LHCN-M2 (cell line): Measurements from ENCODE around the gene SPEM3. TPM values are rescaled to one million over a fixed set of nuclear protein-coding genes. Genes with fewer than 3 reads are reported as not detected.

Experiments used
- DNase-seq: peaks from one replicate; pipeline ENCODE4 v3.0.0-alpha.2; 2012; ENCODE audit warnings: low read depth
- polyA plus RNA-seq: library from polyadenylated mRNA; unstranded; fragments of >200 nt; gene quantifications from one replicate; pipeline ENCODE4 v1.2.1, GENCODE V29; 2012; ENCODE audit warnings: missing spikeins
- total RNA-seq: library from RNA; depleted of rRNA; stranded (reverse); fragments of >200 nt; gene quantifications from 2 replicates; pipeline ENCODE4 v1.2.3, GENCODE V29; 2014; rRNA removed

Gene SPEM3
- total RNA-seq: not detected in 2 replicates
- polyA plus RNA-seq: not detected

DNA sequence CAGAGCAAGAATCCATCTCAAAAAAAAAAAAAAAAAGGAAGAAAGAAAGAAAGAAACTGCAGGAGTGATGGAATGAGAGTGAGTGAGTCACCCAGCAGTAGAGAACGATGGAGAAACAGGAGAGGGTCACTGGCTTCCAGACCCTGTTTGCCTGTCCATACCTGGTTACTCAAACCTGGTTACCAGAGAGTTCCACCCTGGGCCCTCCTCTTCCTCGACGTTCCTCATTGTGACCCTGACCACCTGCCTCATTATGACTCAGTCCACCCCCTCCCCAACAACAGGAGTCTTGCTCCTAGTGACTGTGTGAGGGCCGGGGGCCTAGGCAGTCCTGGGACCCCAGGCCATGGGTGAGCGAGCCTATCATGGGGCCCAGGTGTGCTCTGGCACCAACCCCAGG is at the start of gene SPEM3:
Gene SPEM3 (plus strand): TSS at position 301 of the 400 bp plus-strand sequence. CDS start 46 bp downstream, at position 347.
- DNase-seq: no peak

DNA sequence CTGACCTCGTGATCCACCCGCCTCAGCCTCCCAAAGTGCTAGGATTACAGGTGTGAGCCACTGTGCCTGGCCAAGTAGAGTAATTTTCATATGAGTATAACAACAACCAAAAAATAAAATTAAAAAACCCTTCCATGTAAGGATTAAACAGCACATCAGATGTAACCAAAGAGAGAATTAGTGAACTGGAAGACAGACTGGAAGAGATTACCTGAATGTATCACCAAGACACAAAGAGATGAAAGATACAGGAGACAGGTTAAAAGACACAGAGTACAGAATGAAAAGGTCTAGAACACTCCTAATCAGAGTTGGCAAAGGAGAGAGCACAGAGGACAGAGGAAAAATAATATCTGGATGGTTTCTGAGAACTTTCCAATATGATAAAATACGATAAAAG is 49.5 kb upstream of the SPEM3 start:
- no peak for DNase-seq

DNA sequence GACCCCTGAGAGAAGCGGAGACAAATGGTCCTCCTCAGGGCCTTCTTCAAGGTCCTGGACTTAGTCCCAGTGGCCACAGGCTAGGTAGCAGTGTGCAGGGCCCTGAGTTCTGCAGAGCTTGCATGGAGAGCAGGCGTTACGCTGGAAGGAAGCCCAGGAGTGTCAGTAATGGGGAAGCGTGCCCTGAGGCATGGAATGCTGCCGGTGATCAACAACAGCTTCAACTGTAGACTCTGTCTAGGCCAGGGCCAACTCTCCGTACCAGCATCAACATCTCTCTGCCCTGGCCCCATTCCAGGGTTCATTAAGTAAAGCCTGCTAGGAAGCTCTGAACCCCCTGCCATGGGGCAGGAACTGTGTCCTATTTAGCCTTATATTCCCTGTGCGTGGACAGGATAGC is 48.3 kb upstream of the SPEM3 start:
- no peak for DNase-seq

DNA sequence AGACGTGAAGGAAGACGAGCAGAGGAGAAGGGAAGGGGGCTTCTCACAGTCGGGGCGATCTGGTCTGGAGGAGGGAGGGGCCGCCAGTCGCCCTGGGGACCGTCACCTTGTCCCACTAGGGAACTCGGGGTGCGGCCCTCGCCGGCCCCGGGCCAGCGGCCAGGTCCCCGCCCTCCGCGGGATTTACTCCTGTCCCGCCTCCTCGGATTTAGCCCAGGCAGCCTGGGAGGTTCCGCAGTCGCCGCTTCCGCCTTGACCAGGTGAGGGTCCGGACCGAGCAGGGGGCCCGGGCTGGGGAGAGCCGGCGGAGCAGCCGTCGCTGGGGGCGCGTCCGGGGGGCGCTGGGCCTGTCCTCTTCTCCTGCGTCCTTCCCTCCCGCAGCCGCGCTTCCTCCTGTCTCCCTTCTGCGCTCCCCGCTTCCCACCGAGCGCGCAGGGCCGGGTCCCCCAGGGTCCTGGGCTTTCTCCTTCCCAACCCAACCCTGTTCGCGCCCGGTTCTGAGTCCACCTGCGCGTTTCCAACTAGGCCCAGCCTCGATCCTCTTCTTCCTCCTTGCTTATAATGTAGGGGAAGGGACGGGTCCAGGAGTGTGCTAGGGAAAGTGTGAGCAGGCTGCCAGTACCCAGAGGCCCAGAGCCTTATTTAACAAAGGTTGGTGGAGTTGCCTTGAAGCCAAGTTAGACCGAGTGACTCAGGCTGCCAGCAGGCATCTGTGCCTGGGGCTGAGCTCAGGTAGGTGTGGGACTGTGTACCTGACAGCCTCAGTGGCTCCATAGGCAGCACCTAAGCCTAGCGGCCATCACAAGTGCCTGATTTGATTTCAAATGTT is 47.6 kb upstream of the SPEM3 start, which contains the start of gene TNK1:
Gene TNK1 (plus strand): TSS at position 235 of the 829 bp plus-strand sequence. CDS start 1,838 bp downstream, outside the sequence.
- no peak for DNase-seq

DNA sequence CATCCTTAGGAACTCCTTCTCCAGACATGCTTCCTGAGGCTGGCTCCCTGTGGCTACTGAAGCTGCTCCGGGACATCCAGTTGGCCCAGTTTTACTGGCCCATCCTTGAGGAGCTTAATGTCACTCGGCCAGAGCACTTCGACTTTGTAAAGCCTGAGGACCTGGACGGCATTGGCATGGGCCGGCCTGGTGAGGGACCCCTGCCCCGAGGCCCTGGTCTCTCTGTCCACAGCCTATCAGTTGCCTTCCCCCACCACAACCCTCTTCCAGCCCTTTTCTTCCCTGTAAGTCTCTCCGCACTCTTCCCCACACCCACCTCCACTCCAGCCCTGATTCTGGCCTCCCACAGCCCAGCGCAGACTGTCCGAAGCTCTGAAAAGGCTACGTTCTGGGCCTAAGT is 45.8 kb upstream of the SPEM3 start:
- DNase-seq: no peak

DNA sequence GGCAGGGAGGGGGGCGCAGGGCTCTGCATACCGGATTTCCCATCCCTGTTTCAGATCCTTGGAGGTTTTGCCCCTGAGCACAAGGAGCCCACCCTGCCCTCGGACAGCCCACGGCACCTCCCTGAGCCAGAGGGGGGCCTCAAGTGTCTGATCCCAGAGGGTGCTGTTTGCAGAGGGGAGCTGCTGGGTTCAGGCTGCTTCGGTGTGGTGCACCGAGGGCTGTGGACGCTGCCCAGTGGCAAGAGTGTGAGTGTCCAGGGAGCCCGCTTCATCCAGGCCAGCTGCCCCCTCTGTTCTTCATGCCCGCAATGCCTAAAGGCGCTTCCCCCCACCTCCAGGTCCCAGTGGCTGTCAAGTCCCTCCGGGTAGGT is 45.3 kb upstream of the SPEM3 start:
- no peak for DNase-seq

DNA sequence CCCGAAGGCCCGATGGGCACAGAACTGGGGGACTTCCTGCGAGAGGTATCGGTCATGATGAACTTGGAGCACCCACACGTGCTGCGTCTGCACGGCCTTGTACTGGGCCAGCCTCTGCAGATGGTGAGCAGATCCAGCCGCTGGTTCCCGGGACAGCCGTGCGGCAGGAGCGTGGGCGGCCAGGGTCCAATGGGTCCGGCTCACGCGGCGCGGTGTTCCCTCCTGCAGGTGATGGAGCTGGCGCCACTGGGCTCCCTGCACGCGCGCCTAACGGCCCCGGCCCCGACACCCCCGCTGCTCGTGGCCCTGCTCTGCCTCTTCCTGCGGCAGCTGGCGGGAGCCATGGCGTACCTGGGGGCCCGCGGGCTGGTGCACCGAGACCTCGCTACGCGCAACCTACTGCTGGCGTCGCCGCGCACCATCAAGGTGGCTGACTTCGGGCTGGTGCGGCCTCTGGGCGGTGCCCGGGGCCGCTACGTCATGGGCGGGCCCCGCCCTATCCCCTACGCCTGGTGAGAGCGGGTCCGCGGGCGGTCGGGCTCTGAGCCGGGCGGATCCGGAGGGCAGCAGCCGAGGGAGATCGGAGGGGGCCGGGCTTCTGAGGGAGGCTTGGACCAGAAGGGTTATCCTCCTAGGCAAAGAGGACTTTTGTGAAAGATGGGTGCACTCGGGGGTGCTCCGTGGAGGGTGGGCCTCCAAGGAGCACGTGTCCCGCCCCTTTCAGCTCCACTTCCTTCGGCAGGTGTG is 44.7 kb upstream of the SPEM3 start:
- DNase-seq: no peak

DNA sequence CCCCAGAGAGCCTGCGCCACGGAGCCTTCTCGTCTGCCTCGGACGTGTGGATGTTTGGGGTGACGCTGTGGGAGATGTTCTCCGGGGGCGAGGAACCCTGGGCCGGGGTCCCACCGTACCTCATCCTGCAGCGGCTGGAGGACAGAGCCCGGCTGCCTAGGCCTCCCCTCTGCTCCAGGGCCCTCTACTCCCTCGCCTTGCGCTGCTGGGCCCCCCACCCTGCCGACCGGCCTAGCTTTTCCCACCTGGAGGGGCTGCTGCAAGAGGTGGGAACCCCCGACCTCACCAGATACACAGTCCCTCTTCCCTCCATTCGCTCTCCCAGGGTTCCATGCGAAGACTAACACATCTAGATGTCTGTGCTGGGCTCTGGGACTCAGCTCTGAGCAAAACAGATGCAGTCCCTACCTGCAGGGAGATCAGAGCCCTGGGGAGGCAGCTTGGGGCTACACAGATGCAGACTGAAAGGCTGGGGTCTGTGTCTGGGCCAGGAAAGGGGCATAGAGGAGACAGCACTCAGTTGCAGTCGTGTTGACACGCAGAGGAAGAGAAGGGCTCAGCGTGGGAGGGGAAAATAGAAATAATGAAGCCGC is 44.1 kb upstream of the SPEM3 start:
- no peak for DNase-seq

DNA sequence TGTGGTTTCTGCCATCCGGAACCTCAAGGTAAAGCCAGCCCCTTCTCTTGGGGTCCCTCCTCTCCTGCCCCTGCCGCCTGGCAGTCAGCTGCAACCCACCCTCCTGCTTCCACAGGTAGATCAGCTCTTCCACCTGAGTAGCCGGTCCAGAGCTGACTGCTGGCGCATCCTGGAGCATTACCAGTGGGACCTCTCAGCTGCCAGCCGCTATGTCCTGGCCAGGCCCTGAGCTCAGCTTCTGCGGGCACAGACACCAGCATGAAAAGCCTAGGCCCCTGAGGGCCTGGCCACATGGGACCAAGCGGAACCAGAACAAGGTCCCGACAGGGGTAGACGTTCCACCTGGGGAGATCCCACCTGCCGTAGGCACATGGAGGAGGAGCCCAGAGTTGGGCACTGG is 39.8 kb upstream of the SPEM3 start:
- no peak for DNase-seq

DNA sequence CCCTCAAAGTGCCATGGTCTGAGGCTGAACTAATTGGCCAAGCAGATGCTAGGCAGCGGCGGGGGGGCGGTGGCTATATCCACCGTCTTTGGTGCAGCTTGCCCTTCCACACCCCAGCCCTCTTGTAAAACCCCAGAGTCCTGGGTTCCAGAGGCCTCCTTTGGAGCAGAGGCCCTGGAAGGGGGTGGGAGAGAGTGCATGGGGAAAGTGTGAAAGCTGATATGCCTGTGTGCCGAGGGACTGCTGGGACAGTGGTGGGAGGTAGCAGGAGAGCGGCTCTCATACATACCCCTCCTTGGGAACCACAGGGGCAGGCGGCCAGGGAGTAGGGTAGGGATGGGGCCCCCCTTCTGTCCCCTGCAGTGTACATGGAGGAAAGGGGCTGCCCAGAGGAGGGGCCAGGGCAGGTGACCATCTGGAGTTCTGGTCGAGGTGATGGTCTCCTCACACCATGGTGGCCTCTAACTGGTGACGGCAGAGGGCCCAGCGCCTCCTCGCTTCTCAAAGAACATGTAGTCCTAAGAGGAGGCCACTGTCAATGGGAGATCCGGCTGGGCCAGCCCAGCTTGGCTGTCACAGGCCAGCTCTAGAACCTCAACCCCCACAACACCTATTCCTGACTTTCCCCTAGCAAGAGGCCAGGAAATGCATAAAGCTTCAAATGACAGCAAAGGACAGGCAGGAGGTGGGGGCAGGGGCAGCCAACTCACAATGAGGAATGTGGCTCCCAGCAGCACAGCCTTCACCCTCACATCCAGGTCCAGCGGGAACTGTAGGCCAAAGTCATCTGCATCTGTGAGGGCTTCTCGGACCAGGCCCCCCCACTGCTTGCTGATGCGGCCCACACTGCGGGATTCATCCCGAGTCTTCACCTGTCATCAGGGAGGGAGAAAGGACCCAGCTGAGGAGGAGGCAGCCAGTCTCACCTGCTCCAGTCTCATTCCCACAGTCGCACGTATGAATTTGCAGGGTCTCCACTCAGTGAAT is 38.4 kb upstream of the SPEM3 start:
- DNase-seq: no peak

DNA sequence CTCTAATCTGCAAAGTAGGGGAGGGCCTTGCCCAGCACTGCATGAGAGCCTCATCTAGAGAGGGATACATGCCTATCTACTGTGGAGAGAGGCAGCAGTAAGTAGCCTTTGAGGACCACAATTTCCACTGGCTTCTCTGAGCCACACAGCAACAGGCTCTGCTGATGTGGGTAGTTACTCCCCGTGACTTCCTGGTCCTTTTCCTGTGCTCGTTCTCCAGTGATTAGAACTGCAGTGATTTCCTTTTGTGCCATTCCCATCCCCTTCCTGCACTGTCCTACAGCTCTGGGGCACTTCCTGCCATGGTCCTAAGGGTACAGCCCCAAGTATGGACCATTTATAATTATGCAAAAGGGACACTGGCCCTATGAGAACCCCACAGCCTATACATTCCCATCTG is 37.4 kb upstream of the SPEM3 start:
- DNase-seq: no peak

DNA sequence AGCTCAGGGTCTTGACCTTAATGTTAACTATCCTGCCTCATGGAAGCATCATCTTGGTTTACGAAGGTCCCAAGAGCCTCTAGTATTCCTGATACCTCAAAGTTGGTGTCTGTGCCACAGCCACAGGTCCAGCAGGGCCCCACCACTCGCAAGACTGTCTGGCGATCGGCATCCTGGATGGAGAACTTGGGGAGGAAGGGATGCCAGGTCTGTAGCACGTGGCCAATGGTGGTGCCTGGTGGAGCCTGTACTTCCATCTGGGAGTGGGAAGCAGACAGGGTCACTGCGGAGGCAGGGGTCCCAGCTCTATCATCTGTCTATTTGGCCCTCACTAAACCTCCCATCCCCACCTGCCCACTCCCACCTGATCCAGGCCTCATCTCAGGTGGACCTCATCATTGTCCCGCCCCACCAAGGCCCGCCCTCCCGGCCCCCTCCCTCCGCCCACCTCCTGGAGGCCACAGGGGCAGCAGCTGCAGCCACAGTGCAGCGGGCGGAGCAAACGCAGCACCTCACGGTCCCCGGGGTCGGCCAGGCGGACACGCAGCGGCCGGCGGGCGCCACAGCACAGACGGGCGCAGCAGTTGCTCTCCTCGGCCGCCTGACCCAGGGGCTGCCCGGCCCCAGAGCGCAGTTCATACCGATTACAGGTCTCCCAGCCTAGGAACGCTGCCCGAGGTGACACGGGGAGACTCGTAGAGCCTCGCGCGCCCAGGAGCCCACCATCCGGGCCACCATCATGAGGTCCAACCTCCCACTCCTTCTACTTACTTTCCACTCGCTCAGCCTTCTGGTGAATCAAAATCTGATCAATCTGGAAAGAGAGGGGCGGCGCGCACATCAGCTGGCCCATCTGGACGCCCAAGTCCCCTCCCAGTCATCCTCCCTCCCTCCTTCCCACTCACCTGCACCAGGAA is 35.7 kb upstream of the SPEM3 start:
- no peak for DNase-seq

DNA sequence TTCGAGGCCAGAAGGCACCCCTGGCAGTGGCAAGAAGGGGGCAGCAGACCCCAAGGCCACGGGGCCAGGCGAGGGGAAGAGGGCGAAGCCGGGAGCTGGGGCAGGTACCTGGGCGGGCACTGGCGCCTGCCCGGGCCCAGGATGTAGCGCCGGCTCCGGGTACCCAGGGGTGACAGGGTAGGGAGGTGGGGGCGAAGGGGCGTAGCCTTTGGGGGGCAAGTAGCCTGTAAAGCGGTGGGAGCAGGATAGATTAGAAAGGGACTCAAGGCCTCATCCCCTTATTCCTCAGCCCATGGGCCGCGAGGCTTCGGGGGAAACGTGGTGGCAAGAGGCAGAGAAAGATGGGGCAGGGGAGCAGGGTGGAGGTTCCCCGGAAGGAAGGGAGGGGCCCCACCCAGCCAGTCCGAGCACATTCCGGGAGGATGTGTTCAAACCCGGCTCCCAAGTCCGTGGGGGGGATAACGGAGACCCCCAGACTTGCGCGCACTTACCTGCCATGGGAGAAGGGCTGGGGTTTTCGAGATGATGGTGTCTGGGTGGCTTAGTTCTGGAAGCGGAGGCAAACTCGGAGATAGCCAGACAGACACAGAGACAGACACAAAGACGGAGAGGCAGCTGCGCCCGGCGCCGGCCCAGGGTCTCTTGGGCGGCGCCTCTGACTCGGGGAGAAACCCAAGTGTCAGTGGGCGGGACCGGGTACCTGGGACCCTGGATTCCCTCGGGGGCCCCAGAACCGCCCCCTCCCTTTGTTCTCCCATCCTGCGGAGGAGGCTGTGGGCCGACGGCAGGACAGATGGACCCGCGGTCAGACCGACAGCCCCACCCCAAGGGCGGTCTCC is 34.8 kb upstream of the SPEM3 start:
- peak; percentile 25 for DNase-seq

DNA sequence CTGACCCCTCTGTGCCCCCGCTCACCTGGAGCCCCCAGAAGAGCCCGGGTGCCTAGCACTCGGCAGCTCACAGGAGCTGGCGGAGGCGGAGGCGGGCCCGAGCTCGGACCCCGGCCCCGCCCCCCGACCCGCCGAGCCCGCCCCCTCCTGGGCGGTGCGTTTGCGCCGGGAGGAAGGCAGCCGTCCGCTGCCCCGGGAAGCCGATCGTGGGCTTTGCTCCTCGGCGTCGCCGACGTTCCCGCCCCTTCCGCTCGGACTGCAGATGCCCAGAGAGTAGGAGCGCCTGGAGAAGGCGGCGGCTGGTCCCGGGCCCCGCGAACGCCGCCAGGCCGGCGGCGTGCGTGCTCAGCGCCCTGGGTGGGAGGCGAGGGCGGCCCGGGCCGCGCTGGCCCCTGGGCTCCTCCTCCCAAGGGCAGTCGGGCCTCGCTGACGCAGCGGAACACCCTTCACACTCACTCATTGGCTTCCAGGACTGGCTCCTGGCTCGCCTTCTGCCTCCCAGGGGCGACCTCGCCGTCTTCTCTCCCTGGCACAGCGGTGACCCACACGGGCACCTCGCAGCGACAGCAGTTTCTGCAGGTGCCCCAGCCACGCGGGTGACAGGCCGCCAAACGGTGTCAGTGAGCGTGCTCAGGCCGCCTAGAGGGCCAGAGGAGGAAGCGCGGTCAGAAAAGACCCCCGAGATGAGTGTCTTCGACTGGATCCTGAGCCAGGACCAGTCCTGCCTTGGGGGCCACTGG is 34.0 kb upstream of the SPEM3 start, which contains the start of gene PLSCR3:
Gene PLSCR3 (minus strand): TSS at position 74 of the 740 bp plus-strand sequence. CDS start 415 bp downstream, outside the sequence.
- DNase-seq: peak; percentile 82

DNA sequence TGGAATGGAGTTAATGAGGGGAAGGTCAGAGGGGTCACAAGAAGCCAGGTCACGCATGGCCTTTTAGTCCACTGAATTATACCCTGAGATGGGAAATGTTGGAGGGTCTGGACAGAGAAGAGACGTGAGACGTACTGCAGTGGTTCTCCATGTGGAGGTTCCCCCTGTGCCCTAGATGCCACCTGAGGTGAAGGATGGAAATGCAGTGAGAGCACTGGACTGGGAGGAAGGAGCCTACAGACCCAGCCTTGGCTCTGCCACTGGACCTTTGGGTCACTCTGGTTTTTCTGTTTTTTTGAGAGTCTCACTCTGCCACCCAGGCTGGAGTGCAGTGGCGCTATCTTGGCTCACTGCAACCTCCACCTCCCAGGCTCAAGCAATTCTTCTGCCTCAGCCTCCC is 32.5 kb upstream of the SPEM3 start:
- no peak for DNase-seq

DNA sequence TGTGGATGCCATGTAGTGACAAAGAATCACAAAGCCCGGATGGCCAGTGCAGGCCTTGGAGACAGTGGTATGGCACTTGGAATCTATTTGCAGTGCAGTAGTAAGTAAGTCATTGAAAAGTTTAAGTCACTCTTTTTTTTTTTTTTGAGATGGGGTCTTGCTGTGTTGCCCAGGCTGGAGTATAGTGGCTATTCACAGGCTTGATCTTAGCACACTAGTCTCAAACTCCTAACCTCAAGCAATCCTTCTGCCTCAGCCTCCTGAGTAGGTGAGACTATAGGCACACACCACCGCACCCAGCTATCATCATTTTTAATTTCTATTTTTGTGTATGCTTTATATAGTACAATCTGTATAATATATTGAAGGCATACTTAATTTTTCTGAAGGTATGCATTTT is 30.0 kb upstream of the SPEM3 start:
- no peak for DNase-seq

DNA sequence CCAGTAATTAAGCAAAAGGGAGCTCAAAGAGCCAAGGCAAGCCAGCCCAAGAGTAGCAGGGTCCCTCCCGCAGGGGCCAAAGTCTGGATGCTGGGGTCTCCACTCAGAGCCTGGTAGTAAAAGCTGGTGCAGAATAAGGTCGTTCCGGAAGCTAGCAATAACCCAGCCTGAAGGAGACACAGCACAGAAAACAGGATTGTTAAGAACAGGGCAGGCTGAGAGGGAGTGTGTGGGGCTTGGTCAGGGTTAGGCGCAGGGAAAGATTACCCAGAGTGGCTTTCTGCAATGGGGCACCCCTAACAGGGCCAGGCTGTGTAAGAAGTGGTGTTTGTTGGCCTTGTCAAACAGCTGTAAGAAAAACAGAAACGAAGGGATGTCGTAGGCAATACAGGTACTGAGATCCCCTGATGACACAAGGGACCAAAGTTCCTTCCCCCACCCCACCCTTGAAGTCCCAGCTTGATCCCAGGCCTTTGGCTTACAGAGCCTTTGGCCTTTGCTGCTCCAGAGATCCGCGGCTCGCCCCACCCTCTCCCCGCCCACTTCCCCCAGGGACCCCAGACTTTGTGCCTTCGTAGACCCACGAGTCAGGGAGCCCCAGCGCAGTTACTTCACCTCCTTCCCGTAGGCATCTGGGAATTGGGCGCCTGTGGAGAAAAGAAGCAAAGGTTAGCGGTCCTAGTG is 25.5 kb upstream of the SPEM3 start:
- DNase-seq: no peak

DNA sequence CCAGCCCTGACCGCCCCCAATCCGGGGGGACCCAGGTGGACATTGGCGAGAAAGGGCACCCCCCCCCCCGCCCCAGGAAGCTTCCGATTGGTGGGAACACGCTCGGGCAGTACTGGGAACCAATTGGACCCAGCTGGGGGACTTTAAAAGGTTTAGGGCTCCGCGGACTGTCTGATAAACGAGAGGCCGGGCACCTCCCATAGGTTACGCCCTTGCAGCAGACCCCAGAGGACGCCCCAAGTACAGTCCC is 25.0 kb upstream of the SPEM3 start:
- DNase-seq: peak; percentile 75
